Cerebellar nuclear complex (tissue), 1 donor: ENCODE measurements around the gene CEBPG.

Source experiments
- DNase-seq, 2 experiments: peaks; one replicate each; lab custom pipeline; 2025; lab: John Stamatoyannopoulos, UW

The CEBPG gene

DNA sequence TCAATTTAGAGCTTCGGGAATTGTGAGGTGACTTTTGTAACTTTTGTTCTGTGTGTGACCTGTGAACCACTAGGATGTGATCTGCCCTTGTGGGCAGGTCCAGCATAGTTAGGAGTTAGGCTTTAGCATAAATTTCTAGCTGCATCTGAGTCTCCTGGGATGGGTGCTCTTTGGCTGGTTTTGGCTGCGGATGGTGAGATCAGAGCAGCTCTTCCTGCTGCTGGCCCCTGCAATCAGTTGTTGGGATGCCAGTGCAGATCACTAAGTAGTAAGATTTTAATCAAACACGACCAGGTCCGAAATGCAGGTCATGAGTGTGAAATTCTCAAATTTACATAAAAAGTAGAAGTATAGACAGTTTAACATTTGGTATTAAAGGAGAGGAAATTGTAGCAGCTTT, 8.5 kb downstream of the CEBPG start:
- no peak for DNase-seq

DNA sequence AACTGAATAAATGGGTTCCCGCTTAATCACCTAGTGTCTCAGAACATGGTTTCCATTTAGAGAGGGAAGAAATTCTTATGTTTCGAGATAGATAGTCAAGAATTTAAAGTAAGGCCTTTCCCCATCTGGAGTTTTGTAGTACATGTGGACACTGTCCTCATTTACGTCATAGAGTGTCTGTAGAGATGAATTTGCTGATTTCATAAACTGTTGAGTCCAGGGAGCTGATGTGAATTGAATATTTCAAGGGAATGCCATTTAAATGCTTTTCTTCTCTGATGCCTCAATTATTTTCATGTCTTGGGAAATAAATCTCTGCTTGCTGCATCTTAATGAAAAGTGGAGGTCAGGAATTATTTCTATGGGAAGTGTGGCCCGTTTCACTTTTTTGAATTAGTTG, 9.5 kb downstream of the CEBPG start:
- DNase-seq = no peak

DNA sequence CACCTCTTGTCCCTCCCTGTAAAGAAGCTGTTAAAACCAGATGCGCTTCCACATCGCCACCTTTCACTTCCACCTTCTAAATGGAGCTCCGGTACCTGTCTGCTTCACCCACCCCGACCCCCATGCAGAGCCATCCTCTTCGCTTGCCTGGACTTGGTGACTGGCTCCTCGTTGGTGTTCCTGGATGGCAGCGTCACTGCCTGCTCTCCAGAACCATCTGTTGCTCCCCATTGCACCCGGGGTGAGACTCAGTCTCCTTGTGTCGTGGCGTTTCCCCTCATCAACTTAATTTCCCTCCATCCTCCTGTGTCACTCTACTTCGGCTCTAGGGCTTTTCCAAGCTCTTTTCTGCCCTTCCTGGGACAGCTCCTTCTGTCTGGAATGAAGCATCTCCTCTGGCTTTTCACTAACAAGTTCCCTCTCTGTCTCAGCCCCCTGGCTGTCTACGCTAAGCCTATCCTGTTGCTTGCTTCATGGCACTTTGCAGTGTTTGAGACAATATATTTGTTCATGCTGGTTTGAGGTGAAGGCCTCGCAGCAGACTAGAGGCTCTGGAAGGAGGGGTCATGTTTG, 10.3 kb downstream of the CEBPG start:
- no peak for DNase-seq

DNA sequence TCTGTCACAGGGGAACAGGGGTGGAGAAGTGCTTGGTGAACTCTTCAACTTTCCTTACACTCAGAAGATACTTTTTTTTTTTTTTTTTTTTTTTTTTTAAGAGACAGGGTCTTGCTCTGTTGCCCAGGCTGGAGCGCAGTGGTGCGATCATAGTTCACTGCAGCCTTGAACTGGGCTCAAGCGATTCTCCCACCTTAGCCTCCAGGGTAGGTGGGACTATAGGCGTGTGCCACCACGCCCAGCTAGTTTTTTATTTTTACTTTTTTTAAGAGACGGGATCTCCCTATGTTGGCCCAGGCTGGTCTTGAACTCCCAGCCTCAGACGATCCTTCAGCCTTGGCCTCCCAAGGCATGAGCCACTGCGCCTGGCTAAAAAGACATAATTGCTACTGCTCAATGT, 11.5 kb downstream of the CEBPG start:
- no peak for DNase-seq

DNA sequence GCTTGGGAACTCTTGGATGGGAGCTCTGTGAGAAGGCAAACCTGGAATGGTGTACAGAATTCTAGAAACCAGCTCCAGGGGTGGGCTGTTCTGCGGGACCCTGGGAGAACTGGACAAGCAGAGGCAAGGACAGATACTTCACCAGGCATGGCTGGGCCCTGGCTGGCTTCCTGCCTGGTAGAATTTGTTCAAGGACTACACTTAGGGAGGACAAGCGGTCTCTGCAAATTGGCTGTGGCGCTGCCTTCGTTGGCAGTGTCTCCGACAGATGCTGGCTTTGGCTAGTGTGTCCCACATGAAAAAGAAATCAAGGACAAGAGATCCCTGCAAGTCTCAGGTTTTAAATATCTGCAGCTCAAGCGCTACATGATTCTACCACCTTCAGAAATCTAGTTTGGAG, 12.4 kb downstream of the CEBPG start:
- no peak for DNase-seq

DNA sequence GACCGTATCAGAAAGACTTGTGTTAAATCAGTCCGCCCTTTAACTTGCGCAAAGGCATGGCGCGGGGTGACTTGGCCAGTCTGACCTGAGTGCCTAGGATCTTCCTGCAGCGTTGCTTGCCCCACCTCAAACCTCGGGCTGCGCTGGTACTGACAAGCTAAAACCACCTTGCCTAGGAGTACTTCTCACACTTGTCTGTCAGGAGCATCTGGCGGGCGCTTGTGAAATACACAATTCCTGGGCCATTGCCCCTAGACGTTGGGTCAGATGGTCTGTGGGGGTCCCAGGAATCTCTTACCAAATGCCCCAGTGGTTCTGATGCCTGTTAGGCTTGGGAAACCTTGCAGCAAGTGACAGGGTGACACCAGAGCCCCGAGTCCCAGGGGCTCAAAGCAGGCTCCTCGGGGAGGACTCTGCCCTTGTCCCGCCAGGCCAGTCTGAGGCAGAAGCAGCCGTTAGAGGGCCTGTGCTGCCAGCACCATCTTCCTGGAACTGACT, 12.9 kb downstream of the CEBPG start:
- no peak for DNase-seq

DNA sequence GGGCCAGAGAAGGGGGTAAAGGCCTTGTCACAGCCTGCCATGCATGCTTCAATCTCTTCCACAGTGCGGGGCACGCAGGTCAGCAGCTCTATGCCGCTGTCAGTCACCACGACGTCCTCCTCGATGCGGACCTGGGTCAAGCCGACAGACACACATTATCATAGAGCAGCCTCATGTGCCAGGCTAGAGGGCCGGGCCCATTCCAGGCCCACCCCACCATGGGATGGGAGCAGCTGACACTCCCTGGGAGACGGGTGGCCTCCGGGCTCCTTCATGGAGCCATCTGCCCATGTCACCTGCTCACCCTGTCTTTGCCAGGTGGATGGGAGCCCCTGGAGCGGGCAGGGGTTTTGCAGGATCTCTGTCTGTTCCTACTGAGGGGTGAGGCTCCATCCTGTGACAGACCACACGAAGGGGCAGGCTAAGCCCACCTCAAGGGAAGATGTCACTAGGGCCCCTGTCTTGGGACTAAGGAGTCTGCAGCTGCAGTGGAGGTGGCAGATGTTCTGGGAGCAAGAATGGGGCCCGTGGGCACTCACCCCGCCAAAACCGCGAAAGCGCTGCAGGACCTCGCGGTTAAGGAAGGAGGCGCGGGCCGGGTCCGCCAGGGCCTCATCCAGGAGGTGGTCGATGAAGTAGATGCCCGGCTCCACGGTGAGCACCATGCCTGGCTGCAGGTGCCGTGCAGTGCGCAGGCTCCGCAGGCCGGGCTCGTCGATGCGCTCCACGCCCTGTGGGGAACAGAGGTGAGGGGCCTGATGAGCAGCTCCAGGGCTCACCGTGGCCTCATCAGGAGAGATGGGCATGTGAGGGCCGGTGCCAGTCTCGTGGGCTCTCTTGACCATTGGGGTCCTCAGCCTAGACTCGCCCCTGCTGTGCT, 14.1 kb downstream of the CEBPG start:
- peak in 1 of 2 experiments; percentile 9 for DNase-seq

DNA sequence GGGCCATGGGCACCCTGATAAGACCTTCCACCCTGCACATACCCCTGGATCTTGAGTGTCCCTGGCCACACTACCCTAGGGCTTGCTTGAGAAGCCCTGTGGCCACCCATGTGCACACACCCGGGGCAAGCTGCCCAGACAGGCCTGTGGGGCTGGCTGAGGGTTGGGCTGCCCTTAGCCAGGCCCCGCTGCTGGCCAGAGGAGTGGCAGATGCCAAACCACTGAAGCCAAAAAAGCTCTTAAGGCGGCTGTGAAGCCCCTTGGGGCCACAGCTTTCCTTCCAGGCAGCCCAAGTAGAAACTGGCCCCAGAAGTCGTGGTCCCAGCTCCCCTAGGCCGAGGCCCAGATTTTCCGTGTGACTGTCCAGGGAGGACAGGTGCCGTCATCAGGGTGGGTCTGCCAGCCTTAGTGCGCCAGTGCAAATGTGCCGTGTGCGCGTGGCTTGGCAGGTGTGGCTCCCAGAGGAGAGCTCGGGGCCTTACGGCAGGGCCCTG, 14.8 kb downstream of the CEBPG start:
- no peak for DNase-seq

DNA sequence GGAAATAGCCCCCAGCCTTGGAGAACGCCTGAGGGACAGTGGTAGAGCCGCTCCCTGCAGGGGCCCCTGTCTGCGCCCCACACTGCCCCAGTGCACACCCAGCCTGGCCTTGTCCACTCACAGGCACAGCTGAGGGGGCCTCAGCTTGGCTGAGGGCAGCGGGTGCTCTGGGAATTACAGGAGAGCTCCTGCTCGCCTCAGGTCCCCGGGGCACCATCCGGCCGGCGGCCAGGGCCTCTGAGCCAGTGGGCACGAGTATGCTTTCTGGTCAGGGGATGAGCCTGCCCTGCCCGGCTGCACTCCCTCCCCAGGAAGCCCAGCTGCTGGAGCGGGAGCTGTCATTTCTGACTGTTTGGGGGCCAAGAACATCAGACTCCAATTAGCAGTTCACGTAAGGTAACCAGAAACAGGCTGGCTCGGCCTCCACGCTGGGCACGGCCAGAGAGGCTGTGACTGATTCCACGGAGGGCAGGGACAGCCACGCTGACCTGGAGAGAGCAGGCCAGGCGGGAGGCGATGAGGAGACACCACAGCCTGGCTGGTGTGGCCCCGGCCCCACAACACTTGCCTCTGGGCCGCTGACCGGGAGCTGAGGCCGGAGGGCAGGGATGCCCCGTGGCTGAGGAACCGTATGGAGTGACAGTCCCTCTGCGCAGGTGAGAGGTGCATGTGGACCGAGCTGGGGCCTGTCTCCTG, 15.4 kb downstream of the CEBPG start:
- DNase-seq = no peak

DNA sequence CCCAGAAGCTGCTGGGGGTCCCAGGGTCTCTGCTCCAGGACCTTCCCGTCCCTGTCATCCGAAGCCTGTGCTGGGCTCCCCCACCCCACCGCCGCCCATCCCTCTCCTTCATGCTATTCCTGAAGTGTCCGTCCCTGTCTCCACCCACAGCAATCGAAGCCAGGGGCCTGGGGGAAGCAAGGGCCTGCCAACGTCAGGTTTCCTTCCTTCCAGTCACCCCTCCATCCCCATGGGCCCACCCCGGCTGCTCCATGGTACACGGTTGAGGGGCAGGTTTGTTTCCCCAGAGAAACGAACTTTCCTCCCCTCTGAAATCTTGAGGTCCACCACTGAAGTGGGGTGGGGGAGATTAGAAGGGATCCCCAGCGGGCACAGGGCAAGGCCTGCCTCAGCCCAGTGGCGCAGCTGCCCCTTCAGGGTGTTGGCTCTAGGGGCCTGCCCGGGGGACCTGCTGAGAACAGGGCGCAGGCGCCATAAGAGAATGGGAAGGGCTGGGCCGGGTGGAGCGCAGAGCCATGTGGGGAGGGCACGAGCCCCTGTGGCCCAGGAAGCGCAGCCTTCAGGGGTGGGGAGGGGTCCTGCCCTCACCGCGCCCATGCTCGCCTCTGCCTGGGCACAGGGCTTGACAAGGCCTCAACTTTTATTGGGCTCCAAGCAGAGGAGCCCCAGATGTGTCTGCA, 16.1 kb downstream of the CEBPG start:
- DNase-seq = no peak

DNA sequence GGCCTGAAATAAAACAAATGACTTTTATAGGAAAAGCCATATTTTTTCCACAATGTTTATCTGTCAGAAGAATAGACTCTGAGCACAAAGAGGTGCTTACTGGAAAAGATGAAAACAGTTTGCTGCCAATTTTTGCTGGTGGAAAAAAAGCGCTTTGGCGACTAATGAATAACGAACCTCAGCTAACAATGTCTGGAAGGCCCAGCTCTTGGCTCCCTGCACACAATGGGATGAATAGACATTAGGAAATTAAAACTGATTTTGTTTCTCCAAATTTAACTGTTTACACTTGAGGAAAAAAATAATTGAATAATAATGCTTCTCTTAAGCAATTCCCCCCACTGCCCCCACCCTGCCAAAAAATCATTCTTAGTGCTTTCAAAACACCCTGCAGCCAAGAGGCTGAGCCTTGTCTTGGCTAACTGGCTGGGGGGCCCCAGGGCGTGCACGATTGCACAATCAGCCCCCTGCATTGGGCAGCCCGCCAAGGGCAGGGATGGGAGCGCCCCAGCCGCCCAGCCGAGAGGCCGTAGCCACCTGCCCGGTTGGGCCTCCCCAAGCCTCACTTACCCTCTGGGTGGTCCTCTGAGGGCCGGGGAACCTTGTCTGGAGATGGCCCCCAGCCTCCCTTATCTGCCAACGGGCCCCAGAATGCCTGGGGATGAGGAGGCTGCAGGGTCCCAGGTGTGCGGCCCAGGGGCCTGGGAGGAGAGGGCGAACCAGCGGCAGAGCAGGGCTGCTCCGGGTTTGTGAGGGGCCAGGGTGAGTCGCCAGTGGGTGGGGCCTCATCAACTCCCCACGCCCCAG, 16.8 kb downstream of the CEBPG start:
- no peak for DNase-seq

DNA sequence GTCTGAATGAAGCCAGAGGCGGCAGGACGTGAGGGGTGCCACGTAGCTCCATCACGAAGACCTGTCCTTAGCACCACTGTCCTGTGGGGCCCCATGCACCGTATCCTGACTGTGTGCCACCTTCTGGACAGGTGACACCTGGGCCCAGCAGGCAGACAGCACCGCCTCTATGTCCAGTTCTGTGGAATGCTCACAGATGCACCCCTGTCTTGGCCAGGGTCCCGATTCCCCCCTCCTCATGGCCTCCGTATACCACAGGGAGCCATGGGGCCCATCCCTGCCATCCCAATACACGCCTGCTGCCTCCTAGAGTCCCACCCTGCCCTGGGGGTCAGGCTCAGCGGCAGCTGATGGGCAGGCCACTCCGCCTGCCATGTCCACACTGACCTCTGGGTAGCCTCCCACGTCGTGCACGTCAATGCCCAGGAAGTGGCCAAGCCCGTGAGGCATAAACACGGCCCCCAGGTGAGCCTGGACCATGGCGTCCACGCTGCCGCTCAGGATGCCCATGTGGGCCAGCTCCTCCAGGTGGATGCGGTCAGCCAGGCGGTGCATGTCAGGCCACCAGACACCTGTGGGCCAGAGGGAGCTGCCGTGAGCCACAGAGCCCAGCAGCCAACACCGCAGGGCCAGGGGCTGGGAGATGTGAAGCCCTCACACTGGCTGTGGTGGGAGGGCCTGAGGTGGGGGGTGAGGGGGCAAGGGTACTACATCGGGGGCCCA, 17.6 kb downstream of the CEBPG start:
- DNase-seq = no peak

DNA sequence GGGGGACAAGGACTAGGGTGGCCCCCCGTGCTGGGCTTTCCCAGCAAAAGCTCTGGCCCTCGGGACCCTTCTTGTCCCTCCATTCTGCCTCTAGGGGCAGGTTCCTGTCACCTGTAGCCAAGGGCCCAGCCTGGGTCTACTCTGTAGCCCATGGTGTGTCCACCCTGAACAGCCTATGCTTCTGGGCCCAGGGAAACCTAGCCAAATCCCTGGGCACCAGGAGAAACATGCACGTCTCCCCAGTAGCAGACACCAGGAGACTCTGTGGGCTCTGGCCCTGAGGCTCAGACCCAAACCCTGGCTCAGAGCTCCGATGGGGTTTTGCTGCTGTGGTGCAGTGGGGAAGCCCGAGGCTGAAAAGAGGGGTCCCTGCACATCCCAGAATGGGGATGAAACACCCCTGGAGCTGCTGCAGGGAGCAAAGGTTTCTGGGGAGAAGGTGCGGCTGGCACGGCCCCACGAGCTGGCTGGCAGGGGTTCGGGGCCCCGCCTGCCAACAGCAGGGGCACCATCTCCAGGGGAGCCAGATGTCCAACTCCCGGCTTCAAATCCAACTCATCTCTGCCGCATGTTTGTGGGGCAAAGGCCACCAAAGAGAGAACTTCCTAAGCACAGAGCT, 18.2 kb downstream of the CEBPG start:
- no peak for DNase-seq

DNA sequence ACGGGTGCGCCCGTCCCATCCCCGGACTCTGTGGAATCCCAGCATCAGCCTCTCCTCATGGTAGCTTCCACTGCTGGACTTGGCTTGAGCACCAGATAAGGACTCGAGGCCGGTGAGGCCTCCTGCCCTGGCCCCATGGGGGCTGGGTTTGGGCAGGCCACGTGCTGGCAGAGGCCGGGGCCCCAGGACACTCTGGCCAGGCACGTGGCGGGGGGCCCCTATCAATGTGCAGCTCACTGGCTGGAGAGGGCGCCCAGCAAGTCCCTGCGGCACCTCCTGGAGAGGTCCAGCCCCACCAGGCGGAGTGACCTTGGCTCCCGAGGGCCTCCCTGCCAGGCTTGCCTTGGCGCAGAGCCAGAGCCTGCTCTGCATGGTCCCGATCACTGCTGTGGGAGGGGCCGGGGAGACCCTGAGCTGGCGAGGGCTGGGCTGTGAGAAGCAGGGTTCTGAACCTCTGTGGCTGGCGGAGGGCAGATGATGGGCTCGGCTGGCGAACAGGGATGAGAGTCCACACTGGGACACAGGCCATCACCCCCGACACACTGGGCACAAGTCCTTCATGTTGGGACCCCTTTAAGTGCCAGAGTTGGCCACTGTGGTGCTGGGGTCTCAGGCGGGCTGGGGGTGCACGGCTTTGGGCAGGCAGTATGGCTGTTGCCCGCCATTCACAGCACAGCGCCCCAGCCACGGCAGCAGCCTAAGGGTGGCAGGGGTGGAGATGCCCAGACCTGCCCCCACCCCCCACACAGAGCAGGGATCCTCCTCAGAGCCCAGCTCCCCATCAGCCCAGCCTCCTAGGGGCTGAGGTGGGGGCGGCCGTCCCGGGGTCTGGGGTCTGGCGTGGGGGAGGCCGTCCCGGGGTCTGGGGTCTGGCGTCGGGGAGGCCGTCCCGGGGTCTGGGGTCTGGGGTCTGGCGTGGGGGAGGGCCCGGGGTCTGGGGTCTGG, 19.1 kb downstream of the CEBPG start:
- no peak for DNase-seq

DNA sequence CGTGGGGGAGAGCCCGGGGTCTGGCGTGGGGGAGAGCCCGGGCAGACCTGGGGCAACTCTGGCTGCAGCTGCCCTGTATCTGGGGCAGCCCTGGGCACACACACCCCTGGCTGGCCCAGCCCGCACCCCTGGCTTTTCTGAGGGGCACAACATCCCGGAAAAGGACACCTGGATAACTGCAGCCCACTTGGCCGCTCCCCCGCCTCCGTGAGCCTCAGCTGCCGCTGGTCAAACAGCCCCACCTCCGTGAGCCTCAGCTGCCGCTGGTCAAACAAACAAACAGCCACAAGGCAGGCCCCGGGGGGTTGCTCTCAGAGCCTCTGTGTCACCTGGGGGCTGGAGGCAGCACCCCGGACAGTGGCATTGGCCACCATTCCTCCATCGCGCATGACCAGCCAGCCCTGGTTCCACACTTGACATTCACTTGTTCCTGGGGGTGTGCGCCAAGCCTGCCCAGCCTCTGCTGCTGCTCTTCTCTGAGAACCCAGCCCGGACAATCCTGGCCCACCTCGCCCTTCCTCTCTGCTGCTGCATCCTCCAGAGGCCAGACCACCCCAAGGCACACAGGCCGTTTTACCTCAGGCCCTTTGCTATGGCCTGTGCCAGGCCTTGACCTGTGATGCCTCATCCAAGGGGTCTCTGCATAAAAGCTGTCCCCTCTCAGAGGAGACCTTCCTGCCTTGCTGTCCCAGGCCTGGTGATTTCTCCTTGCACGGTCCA, 19.9 kb downstream of the CEBPG start:
- DNase-seq = no peak

DNA sequence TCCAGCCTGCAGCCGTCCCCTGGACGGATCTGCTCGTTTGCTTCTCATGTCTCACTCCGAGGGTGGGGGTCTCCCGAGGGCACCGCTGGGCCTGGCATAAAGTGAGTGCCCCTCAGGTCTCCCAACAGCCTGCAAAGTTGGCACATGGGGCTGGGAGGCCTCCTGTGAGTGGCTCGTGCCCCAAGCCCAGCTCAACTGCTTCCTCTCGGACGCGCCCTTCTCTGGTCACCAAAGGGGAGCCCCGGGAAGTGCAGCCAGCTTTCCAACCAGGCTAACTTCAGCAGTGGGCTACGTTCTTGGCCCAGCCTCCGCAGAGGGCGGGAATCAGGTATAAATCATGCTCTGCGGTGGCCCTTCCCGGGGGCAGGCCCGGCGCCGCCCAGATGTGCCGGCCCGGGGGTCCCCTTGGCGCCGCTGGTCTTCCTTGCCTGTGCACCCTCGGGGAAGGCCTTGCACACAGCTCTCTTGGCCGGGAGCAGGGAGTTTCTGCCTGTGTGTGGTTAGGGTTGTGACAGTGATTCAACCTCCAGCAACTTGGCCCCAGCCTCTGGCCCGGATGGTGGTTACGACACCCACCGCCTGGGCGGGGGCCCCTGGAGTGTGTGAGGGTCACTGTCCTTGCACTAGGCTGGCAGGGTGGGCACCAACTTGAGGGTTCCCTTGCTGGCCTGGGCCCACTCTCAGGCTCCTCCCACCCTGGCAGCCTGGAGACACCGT, 20.7 kb downstream of the CEBPG start:
- DNase-seq = no peak

DNA sequence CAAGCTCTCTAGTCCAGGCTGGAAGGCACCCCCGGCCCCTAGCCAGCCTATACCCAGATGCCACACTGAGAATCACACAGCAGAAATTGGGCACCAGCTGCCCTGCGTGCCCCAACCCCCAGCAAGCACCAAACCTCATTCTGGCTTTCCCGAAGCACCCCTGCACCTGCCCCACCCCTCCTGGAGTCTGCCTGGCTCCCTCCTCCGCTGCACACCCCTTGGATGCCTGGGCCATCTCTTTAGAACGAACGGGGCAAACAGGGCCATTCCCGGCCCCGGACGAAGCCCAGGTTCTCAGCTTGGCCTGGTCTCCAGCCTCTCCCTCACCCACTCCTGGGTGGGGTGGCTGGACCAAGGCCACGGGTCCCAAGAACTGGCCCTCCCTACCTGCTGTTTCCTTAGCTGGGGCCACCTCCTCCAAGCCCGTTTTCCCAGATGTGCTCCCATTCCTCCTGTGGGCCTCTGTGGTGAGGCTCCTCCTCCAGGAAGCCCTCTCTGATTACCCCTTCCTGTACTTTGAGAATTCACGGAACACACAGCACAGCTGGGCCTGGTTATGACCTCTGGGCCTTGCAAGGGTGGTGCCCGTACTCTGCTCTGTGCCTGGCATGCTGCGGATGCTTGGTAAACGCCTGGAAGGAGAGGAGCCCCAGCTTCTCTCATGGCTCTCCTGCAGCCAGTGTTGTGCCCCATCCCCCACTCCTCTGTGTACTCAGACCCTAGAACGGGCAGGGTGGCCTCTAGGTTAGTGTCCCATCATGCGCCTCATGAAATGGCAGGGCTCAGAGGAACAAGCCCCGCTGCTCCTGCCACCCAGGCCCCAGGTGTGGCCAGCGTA, 21.4 kb downstream of the CEBPG start:
- DNase-seq = no peak
